ENCODE results near the gene P2RX6. TPM values are rescaled to one million over a fixed set of nuclear protein-coding genes. Genes with fewer than 3 reads are reported as not detected.
A peak's percentile ranks its signal among the peaks of the same experiment; 100 is the strongest.

The P2RX6 gene
- total and polyA plus RNA-seq, 2 of the 4 experiments (the other 2 are of a cell fraction), result 0.90 to 1.6 TPM

GRCh38 chr22:21015466-21016006 lies 571 bp downstream of the P2RX6 start (continued):
- no peak for TF ChIP-seq MAFK (IDR thresholded peaks at IDR 0.05; ENCODE audit: low read depth, low read length)

GRCh38 chr22:21016644-21017420 lies 1.9 kb downstream of the P2RX6 start:
- intact Hi-C loops (cut with micrococcal nuclease), result no loop called here
- dilution Hi-C loops (cut with HindIII; ENCODE audit: low sequenced_read_pairs, unreplicated experiment), result no loop called here
- Histone ChIP-seq H3K27ac (ENCODE audit: insufficient read depth, low read length) (no peak overlapping the region), H3K4me1 (ENCODE audit: control insufficient read depth, insufficient read depth, low read length) (peaks cover 14% of the 10 kb centered on the region), H3K9ac (ENCODE audit: low read depth, low read length) (no peak overlapping the region), H2AK9ac (replicated peaks; ENCODE audit: low read depth, low read length, poor library complexity) (peak overlapping the region; percentile 28), H4K20me1 (ENCODE audit: insufficient read depth, low read length) (peaks cover 4% of the 10 kb centered on the region; the same call in 1 of the 2 replicates), H2AK5ac (ENCODE audit: low read depth, low read length) (no peak overlapping the region), H2BK20ac (ENCODE audit: low read depth, low read length) (no peak overlapping the region), H3K56ac (ENCODE audit: extremely low read depth, insufficient read depth, low read length) (no peak overlapping the region), H3K36me3 (ENCODE audit: control insufficient read depth, insufficient read depth, low read length) (no peaks in the 10 kb centered on the region), H3K9me1 (ENCODE audit: insufficient read depth, low read length) (peaks cover 6% of the 10 kb centered on the region; the same call in 1 of the 2 replicates), H3K18ac (ENCODE audit: low read depth, low read length) (no peak overlapping the region), H3K14ac (replicated peaks; ENCODE audit: low read depth, low read length) (no peak overlapping the region), H3K4me2 (ENCODE audit: low read depth, low read length) (no peak overlapping the region), H3K27me3 (ENCODE audit: control insufficient read depth, insufficient read depth, low read length) (peaks cover 3% of the 10 kb centered on the region), H2AFZ (replicated peaks; ENCODE audit: low read length, poor library complexity) (no peak overlapping the region), H4K5ac (ENCODE audit: low read depth, low read length) (no peak overlapping the region), H3K4ac (ENCODE audit: low read depth, low read length) (no peak overlapping the region), H4K8ac (ENCODE audit: low read depth in 2 of 2, low read length in 2 of 2) (no peak overlapping the region), H2BK120ac (ENCODE audit: low read depth, low read length) (no peak overlapping the region), H3K9me3 (ENCODE audit: control insufficient read depth, insufficient read depth, low read length) (no peaks in the 10 kb centered on the region), H3K23ac (ENCODE audit: low read depth, low read length) (no peak overlapping the region), H3K79me1 (ENCODE audit: low read depth in 1 of 2, low read length in 2 of 2) (0 out of 4 replicates have a peak, but pooled peaks cover 0 to 5% of the 10 kb centered on the region in 2 experiments), H2BK5ac (ENCODE audit: low read depth, low read length, poor library complexity, severe bottlenecking) (no peak overlapping the region), H4K91ac (ENCODE audit: insufficient read depth, low read depth, low read length) (no peak overlapping the region), H2BK15ac (ENCODE audit: low read depth, low read length) (no peak overlapping the region), H3K4me3 (ENCODE audit: insufficient read depth, low read depth, low read length) (no peak overlapping the region)
- POLR2A ChIA-PET (ENCODE audit: unreplicated experiment), result no interaction called here
- CTCF ChIA-PET, result no interaction called here
- BruUV-seq (replicated peaks), result no TSS peak
- WGBS, 2 experiments (ENCODE audit: extremely low coverage in 2 of 2, insufficient read length in 1 of 2), result 81% methylated on average over 6 of the region's 13 CpGs; no CpG with 5 or more reads in 1 of the 2 experiments
- ATAC-seq (ENCODE audit: low read depth), result no peak
- no peak for DNase-seq
- in situ Hi-C loops (cut with MboI; ENCODE audit: low sequenced_read_pairs), result loop anchor here (10.0 kb wide), 1 partner anchor 78 kb away; no protein-coding TSS in a partner anchor
- TF ChIP-seq MAZ (IDR thresholded peaks at IDR 0.05; ENCODE audit: borderline replicate concordance, low read depth, low read length), result no peak
- TF ChIP-seq RAD21 (IDR thresholded peaks at IDR 0.05; ENCODE audit: low read length), result no peak
- no peak for TF ChIP-seq ELK1 (IDR thresholded peaks at IDR 0.05; ENCODE audit: borderline replicate concordance, low read depth, low read length)
- TF ChIP-seq FOS (IDR thresholded peaks at IDR 0.05; ENCODE audit: low read depth, low read length), result no peak
- TF ChIP-seq BHLHE40 (IDR thresholded peaks at IDR 0.05; ENCODE audit: low read depth, low read length), result no peak
- no peak for TF ChIP-seq RFX5 (IDR thresholded peaks at IDR 0.05; ENCODE audit: low read depth, low read length)
- TF ChIP-seq NFE2L2 (IDR thresholded peaks at IDR 0.05; ENCODE audit: low read depth, low read length), result no peak
- no peak for TF ChIP-seq POLR2A (IDR thresholded peaks at IDR 0.05; ENCODE audit: low read depth, low read length)
- no peak for TF ChIP-seq CTCF (conservative IDR thresholded peaks at IDR 0.05; ENCODE audit: low read depth, low read length)
- no peak for TF ChIP-seq CEBPB (IDR thresholded peaks at IDR 0.05; ENCODE audit: low read depth, low read length)
- no peak for TF ChIP-seq RCOR1 (IDR thresholded peaks at IDR 0.05; ENCODE audit: insufficient replicate concordance, low read length)
- no peak for TF ChIP-seq MXI1 (IDR thresholded peaks at IDR 0.05; ENCODE audit: borderline replicate concordance, low read depth, low read length)
